Ishikawa (cell line): ENCODE results near the gene KIF6.

Experiments used
- CEBPB ChIP-seq: IDR thresholded peaks from 2 replicates; pipeline ENCODE4 v1.6.1; 2012
- CREB1 ChIP-seq: IDR thresholded peaks from 2 replicates; pipeline ENCODE4 v1.6.1; 2012; ENCODE audit warnings: low read depth
- EGR1 ChIP-seq: IDR thresholded peaks from 2 replicates; pipeline ENCODE4 v1.6.1; 2012
- FOXM1 ChIP-seq: IDR thresholded peaks from 2 replicates; pipeline ENCODE4 v1.6.1; 2012; ENCODE audit warnings: low read depth, borderline replicate concordance
- MAX ChIP-seq: IDR thresholded peaks from 2 replicates; pipeline ENCODE4 v1.6.1; 2012
- RAD21 ChIP-seq: IDR thresholded peaks from 2 replicates; pipeline ENCODE4 v1.6.1; 2012; ENCODE audit warnings: low read depth
- TAF1 ChIP-seq: IDR thresholded peaks from 2 replicates; pipeline ENCODE4 v1.6.1; 2012; ENCODE audit warnings: low read depth, mild to moderate bottlenecking
- USF1 ChIP-seq: IDR thresholded peaks from 2 replicates; pipeline ENCODE4 v1.6.1; 2012
- YY1 ChIP-seq: IDR thresholded peaks from 2 replicates; pipeline ENCODE4 v1.6.1; 2012; ENCODE audit warnings: low read depth
- ZBTB7A ChIP-seq: IDR thresholded peaks from 2 replicates; pipeline ENCODE4 v1.6.1; 2012; ENCODE audit warnings: low read depth

- TF ChIP-seq USF1: no peak
- TF ChIP-seq YY1: no peak
- no peak for TF ChIP-seq MAX
- no peak for TF ChIP-seq FOXM1
- TF ChIP-seq CEBPB: no peak
- TF ChIP-seq CREB1: no peak
- no peak for TF ChIP-seq RAD21
- TF ChIP-seq ZBTB7A: no peak
- no peak for TF ChIP-seq TAF1
- no peak for TF ChIP-seq EGR1
These were observed 359.7 kb downstream of the KIF6 start for GRCh38 chr6:39365281-39366074.
